H1 (cell line): ENCODE data around the gene CDK8. TPM values are rescaled to one million over a fixed set of nuclear protein-coding genes. Genes with fewer than 3 reads are reported as not detected.

Experiments
- CTCF ChIA-PET: fragments of 300-600 bp; sonication (Branson Sonifier 250); formaldehyde crosslinking; loops from one replicate; lab custom pipeline; 2021; ENCODE audit not compliant: partially characterized antibody; lab: Charles Lee
- POLR2A ChIA-PET: fragments of 300-600 bp; sonication (Branson Sonifier 250); formaldehyde crosslinking; loops from one replicate; lab custom pipeline; 2021; ENCODE audit warnings: inconsistent platforms; ENCODE audit not compliant: partially characterized antibody; lab: Charles Lee
- DNase-seq, 2 experiments: peaks; one replicate each; pipeline versions ENCODE4 v3.0.0 to v3.0.0-alpha.2; 2010 to 2022; ENCODE audit warnings: low spot score in 2 of 2, low read depth in 1 of 2, mixed read lengths in 1 of 2
- FAIRE-seq: peaks from 2 replicates; lab custom pipeline; 2011; peaks lifted over from hg19 to GRCh38; lab: Jason Lieb, UNC
- H2AFZ ChIP-seq: 2 replicates; pipeline ENCODE4 v1.8.1; 2012; ENCODE audit warnings: low read length, inconsistent platforms
- H2AK5ac ChIP-seq: 2 replicates; pipeline ENCODE4 v1.6.1; 2013; ENCODE audit warnings: low read depth, low read length
- H2BK120ac ChIP-seq: replicated peaks from 2 replicates; pipeline ENCODE3; 2013; ENCODE audit warnings: low read depth, low read length, inconsistent platforms
- H2BK12ac ChIP-seq: 2 replicates; pipeline ENCODE4 v1.6.1; 2013; ENCODE audit warnings: low read depth, low read length
- H2BK15ac ChIP-seq: 2 replicates; pipeline ENCODE4 v1.6.1; 2013; ENCODE audit warnings: low read length
- H2BK20ac ChIP-seq: 2 replicates; pipeline ENCODE4 v1.6.1; 2013; ENCODE audit warnings: low read length
- H2BK5ac ChIP-seq: 2 replicates; pipeline ENCODE4 v1.6.1; 2013; ENCODE audit warnings: low read depth, low read length
- H3K14ac ChIP-seq: 2 replicates; pipeline ENCODE4 v1.6.1; 2013; ENCODE audit warnings: inconsistent platforms; ENCODE audit not compliant: insufficient read length
- H3K18ac ChIP-seq: 2 replicates; pipeline ENCODE4 v1.6.1; 2013; ENCODE audit warnings: low read length; ENCODE audit errors: extremely low read depth
- H3K23ac ChIP-seq: 2 replicates; pipeline ENCODE4 v1.6.1; 2013; ENCODE audit warnings: inconsistent platforms; ENCODE audit not compliant: insufficient read length
- H3K23me2 ChIP-seq: 2 replicates; pipeline ENCODE4 v1.6.1; 2013; ENCODE audit warnings: low read depth, low read length
- H3K27ac ChIP-seq: 2 replicates; pipeline ENCODE4 v1.6.1; 2011; ENCODE audit warnings: low read depth, low read length, inconsistent platforms
- H3K27me3 ChIP-seq, 4 experiments: replicated peaks in 1 of 4; 1 replicate in 1 of 4; 2 replicates in 3 of 4; pipeline versions ENCODE4 v1.6.1 to v1.8.1; 2011 to 2013; ENCODE audit warnings: low read length in 3 of 4, mild to moderate bottlenecking in 3 of 4, inconsistent platforms in 2 of 4, mixed read lengths in 2 of 4, moderate library complexity in 1 of 4; ENCODE audit not compliant: control insufficient read depth in 3 of 4, insufficient read depth in 3 of 4; ENCODE audit errors: extremely low read depth in 1 of 4
- H3K36me3 ChIP-seq, 4 experiments: 2 replicates each; pipeline versions ENCODE4 v1.6.1 to v1.8.1; 2011 to 2013; ENCODE audit warnings: mild to moderate bottlenecking in 4 of 4, low read length in 3 of 4, moderate library complexity in 2 of 4, control low read depth in 1 of 4, inconsistent platforms in 1 of 4; ENCODE audit not compliant: insufficient read depth in 4 of 4, control insufficient read depth in 2 of 4
- H3K4ac ChIP-seq: replicated peaks from 2 replicates; pipeline ENCODE3; 2013; ENCODE audit warnings: low read length, low read depth, mixed read lengths, inconsistent platforms; ENCODE audit not compliant: insufficient read length
- H3K4me1 ChIP-seq, 4 experiments: replicated peaks in 1 of 4; 1 replicate in 1 of 4; 2 replicates in 3 of 4; pipeline versions ENCODE4 v1.6.1 to v1.8.1; 2011 to 2013; ENCODE audit warnings: low read length in 3 of 4, inconsistent platforms in 2 of 4, mixed read lengths in 1 of 4; ENCODE audit not compliant: insufficient read depth in 4 of 4, control insufficient read depth in 3 of 4
- H3K4me2 ChIP-seq, 2 experiments: 2 replicates each; pipeline versions ENCODE4 v1.6.1 to v1.8.1; 2011 to 2013; ENCODE audit warnings: low read depth in 2 of 2, low read length in 2 of 2, control low read depth in 1 of 2, inconsistent platforms in 1 of 2, mild to moderate bottlenecking in 1 of 2; ENCODE audit not compliant: insufficient read depth in 1 of 2
- H3K4me3 ChIP-seq, 4 experiments: fragments of 200-600, 300-600 bp in 1 of 4; sonication (generic), shearing (Covaris generic), sonication (Bioruptor Twin) in 1 of 4; 2 replicates each; pipeline versions ENCODE4 v1.5.1 to v1.8.1; 2011 to 2016; ENCODE audit warnings: low read length in 4 of 4, low read depth in 3 of 4, control low read depth in 2 of 4, inconsistent platforms in 2 of 4, mild to moderate bottlenecking in 2 of 4, mixed read lengths in 1 of 4, moderate library complexity in 1 of 4; ENCODE audit not compliant: insufficient read depth in 2 of 4; ENCODE audit errors: extremely low read depth in 1 of 4
- H3K56ac ChIP-seq: replicated peaks from 2 replicates; pipeline ENCODE3; 2013; ENCODE audit warnings: low read depth, mild to moderate bottlenecking, mixed read lengths, low read length, inconsistent platforms; ENCODE audit not compliant: insufficient read length
- H3K79me1 ChIP-seq: 2 replicates; pipeline ENCODE4 v1.6.1; 2013; ENCODE audit warnings: low read depth, low read length, control low read depth
- H3K79me2 ChIP-seq, 2 experiments: 2 replicates each; pipeline versions ENCODE4 v1.6.1 to v1.8.1; 2012 to 2013; ENCODE audit warnings: low read length in 2 of 2, mild to moderate bottlenecking in 2 of 2, inconsistent platforms in 1 of 2; ENCODE audit not compliant: insufficient read depth in 2 of 2, control insufficient read depth in 1 of 2
- H3K9ac ChIP-seq, 4 experiments: replicated peaks in 1 of 4; 1 replicate in 1 of 4; 2 replicates in 3 of 4; pipeline versions ENCODE4 v1.6.1 to v1.8.1; 2011 to 2013; ENCODE audit warnings: low read depth in 3 of 4, low read length in 3 of 4, control low read depth in 2 of 4, mild to moderate bottlenecking in 2 of 4, moderate library complexity in 2 of 4, inconsistent platforms in 1 of 4; ENCODE audit errors: extremely low read depth in 1 of 4
- H3K9me3 ChIP-seq, 2 experiments: 2 replicates each; pipeline versions ENCODE4 v1.6.1 to v1.8.1; 2012 to 2013; ENCODE audit warnings: mild to moderate bottlenecking in 2 of 2, moderate library complexity in 2 of 2, control low read depth in 1 of 2, inconsistent platforms in 1 of 2, low read depth in 1 of 2, low read length in 1 of 2, mixed read lengths in 1 of 2; ENCODE audit not compliant: insufficient read depth in 2 of 2
- H4K20me1 ChIP-seq, 2 experiments: replicated peaks in 1 of 2; 2 replicates each; pipeline versions ENCODE3 to v1.8.1; 2011 to 2013; ENCODE audit warnings: inconsistent platforms in 2 of 2, low read length in 2 of 2, mild to moderate bottlenecking in 1 of 2; ENCODE audit not compliant: insufficient read depth in 2 of 2, control insufficient read depth in 1 of 2
- H4K5ac ChIP-seq: 2 replicates; pipeline ENCODE4 v1.6.1; 2013; ENCODE audit warnings: low read length, low read depth, mixed read lengths, inconsistent platforms; ENCODE audit not compliant: insufficient read length
- H4K8ac ChIP-seq: 2 replicates; pipeline ENCODE4 v1.8.0; 2013; ENCODE audit warnings: mild to moderate bottlenecking, moderate library complexity, low read length, inconsistent platforms; ENCODE audit not compliant: insufficient read depth; ENCODE audit errors: extremely low read depth
- H4K91ac ChIP-seq: replicated peaks from 2 replicates; pipeline ENCODE3; 2013; ENCODE audit warnings: low read length, mixed read lengths, inconsistent platforms; ENCODE audit not compliant: insufficient read length
- BACH1 ChIP-seq: IDR thresholded peaks from 2 replicates; pipeline ENCODE4 v1.6.1; 2012; ENCODE audit warnings: low read length, improper control_type of control experiment
- BCL11A ChIP-seq, 2 experiments: IDR thresholded peaks; one replicate each; pipeline ENCODE4 v1.6.1; 2011; ENCODE audit warnings: low read depth in 2 of 2, low read length in 2 of 2, mild to moderate bottlenecking in 2 of 2
- CTBP2 ChIP-seq: IDR thresholded peaks from 2 replicates; pipeline ENCODE4 v1.7.0; 2011; ENCODE audit warnings: borderline replicate concordance, mild to moderate bottlenecking, moderate library complexity, mixed read lengths, low read length; ENCODE audit not compliant: insufficient read depth, insufficient read length
- HDAC2 ChIP-seq, 2 experiments: fragments of 300-600 bp in 1 of 2; sonication (generic) in 1 of 2; IDR thresholded peaks; 2 replicates each; pipeline ENCODE4 v1.6.1; 2011 to 2012; ENCODE audit warnings: low read depth in 2 of 2, low read length in 2 of 2, mild to moderate bottlenecking in 2 of 2, moderate library complexity in 2 of 2, borderline replicate concordance in 1 of 2, inconsistent platforms in 1 of 2
- JUN ChIP-seq: IDR thresholded peaks from 2 replicates; pipeline ENCODE4 v1.6.1; 2011; ENCODE audit warnings: low read depth, mild to moderate bottlenecking, improper control_type of control experiment, low read length
- KDM1A ChIP-seq: fragments of 200-600, 300-600 bp; sonication (generic); IDR thresholded peaks from 2 replicates; pipeline ENCODE4 v1.7.1; 2016; ENCODE audit warnings: mild to moderate bottlenecking, low read length, borderline replicate concordance
- POU5F1 ChIP-seq: IDR thresholded peaks from 2 replicates; pipeline ENCODE4 v1.6.1; 2011; ENCODE audit warnings: low read depth, mild to moderate bottlenecking, low read length, moderate library complexity
- RFX5 ChIP-seq: IDR thresholded peaks from 2 replicates; pipeline ENCODE4 v1.6.1; 2011; ENCODE audit warnings: low read depth, low read length, improper control_type of control experiment, borderline replicate concordance
- SIX5 ChIP-seq: IDR thresholded peaks from 2 replicates; pipeline ENCODE4 v1.6.1; 2011; ENCODE audit warnings: mild to moderate bottlenecking, low read depth, low read length
- TAF7 ChIP-seq: optimal IDR thresholded peaks from 2 replicates; pipeline ENCODE3; 2011; ENCODE audit warnings: low read depth, mild to moderate bottlenecking, inconsistent platforms, low read length, moderate library complexity, borderline replicate concordance
- TCF12 ChIP-seq: IDR thresholded peaks from 2 replicates; pipeline ENCODE4 v1.6.1; 2011; ENCODE audit warnings: low read depth, mild to moderate bottlenecking, low read length
- WGBS, 2 experiments: shearing (Covaris generic) in 1 of 2; methylation state at CpG; one replicate each; pipeline versions ENCODE4 v1.1.6 to v1.1.7; 2013 to 2015; ENCODE audit warnings: low lambda C conversion rate in 2 of 2, mixed read lengths in 2 of 2, inconsistent platforms in 1 of 2, low coverage in 1 of 2, missing lambda C conversion rate in 1 of 2; ENCODE audit not compliant: insufficient replicate concordance in 2 of 2, insufficient coverage in 1 of 2, insufficient read length in 1 of 2; ENCODE audit errors: extremely low coverage in 1 of 2, missing lambda C conversion rate in 1 of 2; 5-methylcytosine and 5-hydroxymethylcytosine counted together
- polyA plus RNA-seq, 7 experiments: library from polyadenylated mRNA; depleted of rRNA in 3 of 7; stranded (reverse) in 5 of 7; unstranded in 2 of 7; fragments of >200 nt in 5 of 7; fragments of 200-250 nt in 2 of 7; gene quantifications; 1 replicate in 5 of 7; 2 replicates in 1 of 7; 4 replicates in 1 of 7; pipeline versions ENCODE4 v1.2.1 to v1.2.3, GENCODE V29; 2011 to 2013; ENCODE audit warnings: missing spikeins in 2 of 7, mixed read lengths in 2 of 7
- total RNA-seq: library from RNA; stranded (reverse); fragmentation: NEBNext Ultra II Directional; extraction: Animal tissue kit (Norgen Biotek cat#: 25700); gene quantifications from 2 replicates; pipeline ENCODE4 v1.2.1, GENCODE V29; 2021
- TF ChIP-seq, protein P1 (sequence below): IDR thresholded peaks from 2 replicates; pipeline ENCODE4 v1.6.1; 2011; ENCODE audit warnings: low read depth, mild to moderate bottlenecking, low read length; ENCODE audit not compliant: insufficient read depth

The CDK8 gene
- total and polyA plus RNA-seq, 2 of the 8 experiments (the other 6 are each of a cell fraction or from before 2014, with no cell fraction given), result 22.1 to 25.6 TPM

DNA sequence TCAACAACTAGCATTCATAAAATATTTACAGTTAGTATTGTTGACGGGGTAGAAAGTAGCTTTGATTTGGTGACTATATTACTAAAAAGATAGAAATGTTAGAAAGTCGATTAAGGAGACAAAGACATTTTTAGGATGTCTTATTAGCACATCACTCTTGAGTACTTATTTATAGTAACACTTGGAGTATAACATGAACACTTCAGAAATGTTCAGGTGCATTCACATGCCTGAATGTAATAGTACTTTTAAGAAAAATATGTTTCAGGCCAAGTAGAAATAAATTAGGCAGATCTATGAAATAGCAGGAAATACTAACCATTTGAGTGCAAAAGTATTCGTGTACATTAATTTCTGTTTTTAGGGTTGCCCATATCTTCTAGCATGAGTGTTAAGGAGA, 70.4 kb downstream of the CDK8 start:
- no peaks in the 10 kb centered on the region for H3K9me3 ChIP-seq
- H3K79me2 ChIP-seq, result peaks cover 2 to 83% of the 10 kb centered on the region in 2 experiments; a peak in 3 of 4 replicates
- DNase-seq (no peak), FAIRE-seq (no peak)
- H3K18ac ChIP-seq, result no peak overlapping the region
- TF ChIP-seq TAF7, result no peak
- TF ChIP-seq RFX5, result no peak
- no peak for TF ChIP-seq BACH1
- TF ChIP-seq POU5F1, result no peak
- no peak for TF ChIP-seq JUN
- no peak for TF ChIP-seq TCF12
- TF ChIP-seq SIX5, result no peak
- TF ChIP-seq CTBP2, result no peak
- no peak for TF ChIP-seq KDM1A
- no peak for TF ChIP-seq BCL11A (IDR thresholded peaks at IDR 0.05; ENCODE audit: low read depth in 2 of 2, low read length in 2 of 2)
- no peak for TF ChIP-seq HDAC2 (IDR thresholded peaks at IDR 0.05; ENCODE audit: borderline replicate concordance in 1 of 2, low read depth in 2 of 2, low read length in 2 of 2)
- TF ChIP-seq, protein P1, sequence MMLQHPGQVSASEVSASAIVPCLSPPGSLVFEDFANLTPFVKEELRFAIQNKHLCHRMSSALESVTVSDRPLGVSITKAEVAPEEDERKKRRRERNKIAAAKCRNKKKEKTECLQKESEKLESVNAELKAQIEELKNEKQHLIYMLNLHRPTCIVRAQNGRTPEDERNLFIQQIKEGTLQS, result no peak
- no peak overlapping the region for H3K4ac ChIP-seq
- no peak overlapping the region for H2AFZ ChIP-seq
- H3K27ac ChIP-seq, result no peak overlapping the region
- H3K36me3 ChIP-seq, result no peaks in the 10 kb centered on the region
- CTCF ChIA-PET, result no interaction called here
- H3K4me1 ChIP-seq, result 0 out of 7 replicates have a peak, but pooled peaks cover 0 to 3% (median 0%) of the 10 kb centered on the region in 4 experiments
- H3K14ac ChIP-seq, result no peak overlapping the region
- H2AK5ac ChIP-seq, result no peak overlapping the region
- WGBS, 2 experiments, result 86% methylated on average over 3 of the region's 3 CpGs; no CpG with 5 or more reads in 1 of the 2 experiments
- no peak overlapping the region for H3K4me3 ChIP-seq
- H3K4me2 ChIP-seq, result no peak overlapping the region
- no peak overlapping the region for H4K5ac ChIP-seq
- no peak overlapping the region for H2BK15ac ChIP-seq
- H4K20me1 ChIP-seq, result peaks cover 4 to 6% of the 10 kb centered on the region in 2 experiments
- no peak overlapping the region for H2BK12ac ChIP-seq
- H3K9ac ChIP-seq, result no peak overlapping the region
- H2BK20ac ChIP-seq, result no peak overlapping the region
- H3K23ac ChIP-seq, result no peak overlapping the region
- no peaks in the 10 kb centered on the region for H3K23me2 ChIP-seq
- no peak overlapping the region for H2BK120ac ChIP-seq
- no peak overlapping the region for H3K56ac ChIP-seq
- POLR2A ChIA-PET, result no interaction called here
- H4K91ac ChIP-seq, result no peak overlapping the region
- no peak overlapping the region for H4K8ac ChIP-seq
- H3K79me1 ChIP-seq, result peaks cover 3% of the 10 kb centered on the region; the same call in 1 of the 2 replicates
- no peaks in the 10 kb centered on the region for H3K27me3 ChIP-seq
- H2BK5ac ChIP-seq, result no peak overlapping the region
